CD14-positive monocyte (primary cell): ENCODE results near the gene YTHDC2. TPM values are rescaled to one million over a fixed set of nuclear protein-coding genes. Genes with fewer than 3 reads are reported as not detected.

Experiments
- DNase-seq, 3 donors: peaks; one replicate each; pipeline ENCODE4 v3.0.0-alpha.2; 2011 to 2022
- H2AFZ ChIP-seq: 2 replicates; pipeline ENCODE4 v1.6.0; 2012; ENCODE audit warnings: mild to moderate bottlenecking, low read depth, low read length, inconsistent platforms; ENCODE audit not compliant: insufficient read depth, poor library complexity, severe bottlenecking
- H3K27ac ChIP-seq, 2 donors: 1 replicate in 1 of 2; 2 replicates in 1 of 2; pipeline ENCODE4 v1.5.1; 2012 to 2013; ENCODE audit warnings: low read length in 2 of 2, control low read depth in 1 of 2, inconsistent platforms in 1 of 2, low read depth in 1 of 2, mild to moderate bottlenecking in 1 of 2
- H3K27me3 ChIP-seq, 2 donors: one replicate each; pipeline versions ENCODE4 v1.6.0 to v1.6.1; 2011 to 2013; ENCODE audit warnings: low read length in 2 of 2; ENCODE audit not compliant: control insufficient read depth in 2 of 2, insufficient read depth in 2 of 2
- H3K36me3 ChIP-seq, 2 donors: replicated peaks in 1 of 2; 1 replicate in 1 of 2; 2 replicates in 1 of 2; pipeline versions ENCODE4 v1.5.1 to v1.6.1; 2012 to 2013; ENCODE audit warnings: low read length in 2 of 2, control low read depth in 1 of 2, inconsistent platforms in 1 of 2, mild to moderate bottlenecking in 1 of 2; ENCODE audit not compliant: insufficient read depth in 2 of 2, control insufficient read depth in 1 of 2
- H3K4me1 ChIP-seq, 2 donors: 1 replicate in 1 of 2; 2 replicates in 1 of 2; pipeline versions ENCODE4 v1.5.1 to v1.6.1; 2012 to 2013; ENCODE audit warnings: low read length in 2 of 2, control low read depth in 1 of 2, inconsistent platforms in 1 of 2, mild to moderate bottlenecking in 1 of 2, moderate library complexity in 1 of 2; ENCODE audit not compliant: insufficient read depth in 2 of 2, control insufficient read depth in 1 of 2
- H3K4me2 ChIP-seq: replicated peaks from 2 replicates; pipeline ENCODE3; 2012; ENCODE audit warnings: low read length, moderate library complexity, mild to moderate bottlenecking; ENCODE audit not compliant: poor library complexity, severe bottlenecking; ENCODE audit errors: extremely low read depth
- H3K4me3 ChIP-seq, 3 experiments: fragments of 200-600 bp in 1 of 3; sonication (generic) in 1 of 3; replicated peaks in 1 of 3; 1 replicate in 2 of 3; 2 replicates in 1 of 3; pipeline ENCODE4 v1.5.1; 2011 to 2013; ENCODE audit warnings: low read length in 3 of 3, mild to moderate bottlenecking in 3 of 3, control low read depth in 2 of 3, low read depth in 2 of 3, inconsistent platforms in 1 of 3, moderate library complexity in 1 of 3
- H3K79me2 ChIP-seq: 2 replicates; pipeline ENCODE4 v1.6.0; 2012; ENCODE audit warnings: mild to moderate bottlenecking, control low read depth, inconsistent platforms, low read length, moderate library complexity; ENCODE audit not compliant: insufficient read depth
- H3K9ac ChIP-seq: 2 replicates; pipeline ENCODE4 v1.6.0; 2017; ENCODE audit warnings: low read length, mild to moderate bottlenecking; ENCODE audit not compliant: insufficient read depth, poor library complexity, severe bottlenecking
- H3K9me3 ChIP-seq, 2 donors: replicated peaks in 1 of 2; 1 replicate in 1 of 2; 2 replicates in 1 of 2; pipeline versions ENCODE4 v1.5.1 to v1.6.1; 2012 to 2013; ENCODE audit warnings: low read length in 2 of 2, control low read depth in 1 of 2; ENCODE audit not compliant: control insufficient read depth in 1 of 2, insufficient read depth in 1 of 2
- H4K20me1 ChIP-seq: 2 replicates; pipeline ENCODE4 v1.6.0; 2012; ENCODE audit warnings: mild to moderate bottlenecking, low read length, control low read depth, moderate library complexity; ENCODE audit not compliant: insufficient read depth
- H3K27ac Mint-ChIP-seq, 7 donors: one replicate each; pipeline ENCODE4 v1.8.0; 2020; ENCODE audit warnings: mild to moderate bottlenecking in 7 of 7, mixed read lengths in 7 of 7, moderate library complexity in 6 of 7, inconsistent platforms in 2 of 7
- H3K27me3 Mint-ChIP-seq, 3 donors: one replicate each; pipeline ENCODE4 v1.8.0; 2021 to 2022; ENCODE audit warnings: low read depth in 3 of 3, mild to moderate bottlenecking in 3 of 3, mixed read lengths in 3 of 3, moderate library complexity in 3 of 3, inconsistent platforms in 1 of 3
- H3K36me3 Mint-ChIP-seq, 2 donors: one replicate each; pipeline ENCODE4 v1.8.0; 2020; ENCODE audit warnings: mixed read lengths in 2 of 2, inconsistent platforms in 1 of 2, mild to moderate bottlenecking in 1 of 2
- H3K4me1 Mint-ChIP-seq: one replicate; pipeline ENCODE4 v1.8.0; 2020; ENCODE audit warnings: mild to moderate bottlenecking, mixed read lengths
- H3K4me3 Mint-ChIP-seq, 2 donors: one replicate each; pipeline ENCODE4 v1.8.0; 2020; ENCODE audit warnings: mild to moderate bottlenecking in 2 of 2, mixed read lengths in 2 of 2, moderate library complexity in 1 of 2
- H3K9me3 Mint-ChIP-seq, 7 donors: one replicate each; pipeline ENCODE4 v1.8.0; 2020 to 2022; ENCODE audit warnings: mixed read lengths in 7 of 7, mild to moderate bottlenecking in 6 of 7, moderate library complexity in 6 of 7, inconsistent platforms in 2 of 7
- WGBS: methylation state at CpG from one replicate; pipeline ENCODE4 v1.1.5; 2013; ENCODE audit warnings: missing lambda C conversion rate; ENCODE audit not compliant: insufficient coverage; 5-methylcytosine and 5-hydroxymethylcytosine counted together
- intact Hi-C, 2 donors: fragments of 100-400 bp; cut with micrococcal nuclease; formaldehyde crosslinking; loops; one replicate each; pipeline versions ENCODE4 v1.15.0 to v1.15.1; 2023
- polyA plus RNA-seq, 3 donors: library from polyadenylated mRNA; depleted of rRNA in 1 of 3; unstranded in 2 of 3; stranded (reverse) in 1 of 3; fragments of 300-500 nt in 2 of 3; fragments of >200 nt in 1 of 3; fragmentation: Illumina TruSeq in 2 of 3; gene quantifications; 1 replicate in 2 of 3; 2 replicates in 1 of 3; pipeline ENCODE4 v1.2.3, GENCODE V29; 2012 to 2021
- TF ChIP-seq, protein P1 (sequence below): fragments of 200-600 bp; IDR thresholded peaks from one replicate; pipeline ENCODE4 v1.8.0; 2022; ENCODE audit warnings: antibody characterized with exemption, mild to moderate bottlenecking

The YTHDC2 gene
- polyA plus RNA-seq, 3 donors = 5.8 to 10.3 (median 10.3) TPM

DNA sequence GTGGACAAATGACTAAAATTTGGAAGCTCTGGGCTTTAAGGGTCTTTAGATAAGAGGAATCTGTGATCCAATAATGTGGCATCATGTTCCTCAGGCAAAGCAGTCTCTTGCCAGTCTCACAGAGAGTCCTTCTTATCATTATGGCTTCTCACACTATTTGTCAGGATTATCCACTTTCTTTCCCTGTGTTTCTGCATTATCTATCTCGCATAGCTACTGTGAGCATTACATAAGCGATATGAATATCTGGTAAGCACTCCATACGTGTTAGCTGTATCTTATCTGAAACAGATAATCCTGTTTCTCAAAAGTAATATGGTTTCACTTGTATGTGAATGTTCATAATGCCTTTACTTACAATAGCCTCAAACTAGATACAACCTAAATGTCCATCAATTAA, 34.8 kb upstream of the YTHDC2 start:
- peaks cover 0 to 2% (median 0%) of the 10 kb centered on the region in 7 donors for H3K9me3 Mint-ChIP-seq
- no peak overlapping the region for H3K4me3 ChIP-seq
- H3K4me1 Mint-ChIP-seq = no peaks in the 10 kb centered on the region
- H3K27me3 ChIP-seq = peaks cover 66 to 88% of the 10 kb centered on the region in 2 donors
- H3K79me2 ChIP-seq = no peaks in the 10 kb centered on the region
- H3K4me3 Mint-ChIP-seq = no peak overlapping the region
- intact Hi-C loops = no loop called here
- H3K9ac ChIP-seq = no peak overlapping the region
- peaks cover 36 to 72% (median 48%) of the 10 kb centered on the region in 3 donors for H3K27me3 Mint-ChIP-seq
- H3K27ac ChIP-seq = no peak overlapping the region
- H4K20me1 ChIP-seq = no peaks in the 10 kb centered on the region
- no peaks in the 10 kb centered on the region for H3K9me3 ChIP-seq
- no peaks in the 10 kb centered on the region for H3K4me1 ChIP-seq
- WGBS = no CpG with 5 or more reads among the region's 3 CpGs
- no peaks in the 10 kb centered on the region for H3K36me3 Mint-ChIP-seq
- no peak overlapping the region for H3K4me2 ChIP-seq
- TF ChIP-seq, protein P1, sequence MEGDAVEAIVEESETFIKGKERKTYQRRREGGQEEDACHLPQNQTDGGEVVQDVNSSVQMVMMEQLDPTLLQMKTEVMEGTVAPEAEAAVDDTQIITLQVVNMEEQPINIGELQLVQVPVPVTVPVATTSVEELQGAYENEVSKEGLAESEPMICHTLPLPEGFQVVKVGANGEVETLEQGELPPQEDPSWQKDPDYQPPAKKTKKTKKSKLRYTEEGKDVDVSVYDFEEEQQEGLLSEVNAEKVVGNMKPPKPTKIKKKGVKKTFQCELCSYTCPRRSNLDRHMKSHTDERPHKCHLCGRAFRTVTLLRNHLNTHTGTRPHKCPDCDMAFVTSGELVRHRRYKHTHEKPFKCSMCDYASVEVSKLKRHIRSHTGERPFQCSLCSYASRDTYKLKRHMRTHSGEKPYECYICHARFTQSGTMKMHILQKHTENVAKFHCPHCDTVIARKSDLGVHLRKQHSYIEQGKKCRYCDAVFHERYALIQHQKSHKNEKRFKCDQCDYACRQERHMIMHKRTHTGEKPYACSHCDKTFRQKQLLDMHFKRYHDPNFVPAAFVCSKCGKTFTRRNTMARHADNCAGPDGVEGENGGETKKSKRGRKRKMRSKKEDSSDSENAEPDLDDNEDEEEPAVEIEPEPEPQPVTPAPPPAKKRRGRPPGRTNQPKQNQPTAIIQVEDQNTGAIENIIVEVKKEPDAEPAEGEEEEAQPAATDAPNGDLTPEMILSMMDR = no peak
- H3K36me3 ChIP-seq = no peaks in the 10 kb centered on the region
- no peak overlapping the region for H3K27ac Mint-ChIP-seq
- no peak for DNase-seq
- H2AFZ ChIP-seq = no peak overlapping the region

DNA sequence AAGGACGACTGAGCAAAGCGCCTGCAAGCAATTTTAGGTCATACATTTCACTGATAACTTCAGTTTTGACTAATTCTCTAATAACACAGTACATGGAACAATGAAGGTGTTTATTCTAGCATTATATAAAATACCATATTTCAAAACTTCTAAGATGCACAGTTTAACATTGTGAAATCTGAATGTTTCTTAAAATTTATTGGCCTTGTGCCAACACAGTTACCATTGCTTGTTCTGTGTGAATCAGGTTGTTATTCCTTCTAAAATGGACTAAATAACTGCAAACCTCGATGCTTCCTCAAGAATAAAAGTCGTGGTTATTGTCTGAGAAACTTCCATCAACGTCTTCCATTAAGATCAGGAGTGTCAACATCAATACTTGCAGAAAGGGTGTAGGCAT, 33.3 kb upstream of the YTHDC2 start:
- Histone ChIP-seq H3K9me3 (peaks cover 0 to under 1% of the 10 kb centered on the region in 2 donors), H3K27ac (no peak overlapping the region), H3K4me3 (no peak overlapping the region), H2AFZ (no peak overlapping the region), H3K36me3 (no peaks in the 10 kb centered on the region), H3K27me3 (peaks cover 72 to 87% of the 10 kb centered on the region in 2 donors), H3K9ac (no peak overlapping the region), H3K4me1 (no peaks in the 10 kb centered on the region), H3K79me2 (no peaks in the 10 kb centered on the region), H3K4me2 (no peak overlapping the region), H4K20me1 (no peaks in the 10 kb centered on the region)
- no peaks in the 10 kb centered on the region for H3K36me3 Mint-ChIP-seq
- H3K27me3 Mint-ChIP-seq = peaks cover 41 to 72% (median 50%) of the 10 kb centered on the region in 3 donors
- no peaks in the 10 kb centered on the region for H3K4me1 Mint-ChIP-seq
- peaks cover 0 to 2% (median 0%) of the 10 kb centered on the region in 7 donors for H3K9me3 Mint-ChIP-seq
- intact Hi-C loops = no loop called here
- DNase-seq = no peak
- H3K4me3 Mint-ChIP-seq = no peak overlapping the region
- no CpG with 5 or more reads among the region's 5 CpGs for WGBS
- H3K27ac Mint-ChIP-seq = no peak overlapping the region
- TF ChIP-seq, protein P1 = no peak
